Activated CD8-positive, alpha-beta memory T cell treated with anti-CD3 and anti-CD28 coated beads, Interleukin-2, amount 50 U/mL, for 24 hours (primary cell): ENCODE results near the gene HSPA12A.

Experiments used
- DNase-seq: peaks from one replicate; pipeline ENCODE4 v3.0.0-alpha.2; 2020; ENCODE audit errors: extremely low read depth

HSPA12A gene

GRCh38 chr10:116631871-116632295 lies 110.5 kb downstream of the HSPA12A start:
- no peak for DNase-seq

GRCh38 chr10:116630020-116630419 lies 112.3 kb downstream of the HSPA12A start:
- DNase-seq: no peak

- DNase-seq: no peak
Measured at GRCh38 chr10:116629340-116629739, 113.0 kb downstream of the HSPA12A start.

- no peak for DNase-seq
Measured at GRCh38 chr10:116627386-116627933, 114.9 kb downstream of the HSPA12A start.

- DNase-seq: no peak
Measured at GRCh38 chr10:116626815-116627214, 115.6 kb downstream of the HSPA12A start.

- no peak for DNase-seq
Measured at GRCh38 chr10:116625845-116626244, 116.5 kb downstream of the HSPA12A start.

GRCh38 chr10:116621934-116622655 lies 120.3 kb downstream of the HSPA12A start:
- no peak for DNase-seq

GRCh38 chr10:116621476-116621875 lies 120.9 kb downstream of the HSPA12A start:
- DNase-seq: no peak
